HepG2 (cell line): ENCODE measurements around the gene GANC. TPM values are rescaled to one million over a fixed set of nuclear protein-coding genes. Genes with fewer than 3 reads are reported as not detected.

Experiments used
- ATAC-seq: fragments of 200-7000 bp; cut with Tn5 transposase; 3 replicates; pipeline ENCODE4 v1.9.1; 2020; ENCODE audit warnings: mild to moderate bottlenecking, moderate library complexity
- BruUV-seq: library from RNA; stranded (reverse); fragments of 400-500 nt; replicated peaks from 2 replicates; lab custom pipeline; 2021; lab: Mats Ljungman, UMichigan
- CTCF ChIA-PET: fragments of 300-600 bp; formaldehyde crosslinking; extraction: SDS; loops from one replicate; lab custom pipeline; 2021; ENCODE audit warnings: low total read pairs, inconsistent platforms, low intra/inter-chr PET ratio; lab: Yijun Ruan, JAX
- POLR2A ChIA-PET: fragments of 350-600 bp; sonication (Branson Sonifier 250); formaldehyde crosslinking; loops from one replicate; lab custom pipeline; 2020; ENCODE audit warnings: antibody characterized with exemption, inconsistent platforms; lab: Yijun Ruan, JAX
- DNase-seq: peaks from one replicate; pipeline ENCODE4 v3.0.0-alpha.2; 2015; ENCODE audit warnings: low spot score
- FAIRE-seq: peaks from 3 replicates; lab custom pipeline; 2011; peaks lifted over from hg19 to GRCh38; lab: Jason Lieb, UNC
- H2AFZ ChIP-seq: one replicate; pipeline ENCODE4 v1.6.1; 2011; ENCODE audit warnings: low read length, inconsistent platforms
- H3K27ac ChIP-seq: fragments of 300-600 bp; 3 replicates; pipeline ENCODE4 v1.8.0; 2011; ENCODE audit warnings: mixed run types, mild to moderate bottlenecking, mixed read lengths, low read length, inconsistent platforms; ENCODE audit not compliant: insufficient read depth; ENCODE audit errors: extremely low read length
- H3K27me3 ChIP-seq, 2 experiments: fragments of 200-600 bp in 1 of 2; 2 replicates in 1 of 2; 3 replicates in 1 of 2; pipeline versions ENCODE4 v1.6.0 to v1.8.0; 2011; ENCODE audit warnings: low read length in 2 of 2, mild to moderate bottlenecking in 2 of 2, moderate library complexity in 2 of 2, inconsistent platforms in 1 of 2; ENCODE audit not compliant: insufficient read depth in 2 of 2, control insufficient read depth in 1 of 2
- H3K36me3 ChIP-seq, 2 experiments: fragments of 200-600 bp in 1 of 2; replicated peaks in 1 of 2; 2 replicates in 1 of 2; 3 replicates in 1 of 2; pipeline versions ENCODE4 v1.5.1 to v1.8.0; 2011; ENCODE audit warnings: low read length in 2 of 2, inconsistent platforms in 1 of 2; ENCODE audit not compliant: insufficient read depth in 2 of 2, control insufficient read depth in 1 of 2
- H3K4me1 ChIP-seq: 2 replicates; pipeline ENCODE4 v1.5.1; 2012; ENCODE audit warnings: low read length, inconsistent platforms; ENCODE audit not compliant: insufficient read depth
- H3K4me2 ChIP-seq: 2 replicates; pipeline ENCODE4 v1.6.0; 2011; ENCODE audit warnings: low read depth, low read length, inconsistent platforms
- H3K4me3 ChIP-seq, 3 experiments: fragments of 200-600 bp in 1 of 3; sonication (generic), shearing (Covaris generic) in 1 of 3; replicated peaks in 1 of 3; 2 replicates each; pipeline ENCODE4 v1.5.1; 2011 to 2016; ENCODE audit warnings: low read length in 3 of 3, inconsistent platforms in 2 of 3, low read depth in 2 of 3, mild to moderate bottlenecking in 2 of 3, control low read depth in 1 of 3, mixed read lengths in 1 of 3; ENCODE audit not compliant: insufficient read depth in 1 of 3
- H3K79me2 ChIP-seq: one replicate; pipeline ENCODE4 v1.6.1; 2011; ENCODE audit warnings: low read length, inconsistent platforms; ENCODE audit not compliant: insufficient read depth
- H3K9ac ChIP-seq: 2 replicates; pipeline ENCODE4 v1.6.0; 2011; ENCODE audit warnings: mild to moderate bottlenecking, low read depth, low read length, inconsistent platforms; ENCODE audit not compliant: insufficient read depth
- H3K9me3 ChIP-seq: 2 replicates; pipeline ENCODE4 v1.5.1; 2012; ENCODE audit warnings: mild to moderate bottlenecking, low read length
- H4K20me1 ChIP-seq: 2 replicates; pipeline ENCODE4 v1.6.0; 2011; ENCODE audit warnings: inconsistent platforms, mild to moderate bottlenecking, low read length, moderate library complexity; ENCODE audit not compliant: insufficient read depth
- DMTF1 ChIP-seq: sonication (generic); formaldehyde crosslinking; IDR thresholded peaks from 2 replicates; pipeline ENCODE4 v1.4.0; 2020; ENCODE audit warnings: mild to moderate bottlenecking, missing genetic modification reagents
- ELF4 ChIP-seq: sonication (generic); formaldehyde crosslinking; IDR thresholded peaks from 2 replicates; pipeline ENCODE4 v1.5.0; 2020; ENCODE audit warnings: missing genetic modification reagents, mild to moderate bottlenecking, moderate library complexity, borderline replicate concordance
- GPBP1L1 ChIP-seq: sonication (generic); formaldehyde crosslinking; IDR thresholded peaks from 2 replicates; pipeline ENCODE4 v1.5.0; 2020; ENCODE audit warnings: mild to moderate bottlenecking, missing genetic modification reagents
- HDAC6 ChIP-seq: fragments of 200-600 bp; sonication (generic); IDR thresholded peaks from 2 replicates; pipeline ENCODE4 v1.7.0; 2017; ENCODE audit warnings: mild to moderate bottlenecking, antibody characterized with exemption, low read length, low read depth
- HMGA1 ChIP-seq: sonication (generic); formaldehyde crosslinking; conservative IDR thresholded peaks from 2 replicates; pipeline ENCODE4 v1.4.0; 2020; ENCODE audit warnings: missing genetic modification reagents
- JUNB ChIP-seq: sonication (generic); formaldehyde crosslinking; IDR thresholded peaks from 2 replicates; pipeline ENCODE4 v1.8.0; 2022; ENCODE audit warnings: missing genetic modification reagents, mild to moderate bottlenecking, borderline replicate concordance
- MBD4 ChIP-seq: IDR thresholded peaks from 2 replicates; pipeline ENCODE4 v1.6.1; 2012; ENCODE audit warnings: low read length, inconsistent platforms, borderline replicate concordance
- MZF1 ChIP-seq: sonication (generic); formaldehyde crosslinking; IDR thresholded peaks from 2 replicates; pipeline ENCODE4 v1.8.1; 2023; ENCODE audit warnings: mild to moderate bottlenecking, missing genetic modification reagents, borderline replicate concordance
- SALL2 ChIP-seq: sonication (generic); formaldehyde crosslinking; IDR thresholded peaks from 2 replicates; pipeline ENCODE4 v1.8.1; 2023; ENCODE audit warnings: mild to moderate bottlenecking, missing genetic modification reagents, inconsistent platforms
- TBX2 ChIP-seq: sonication (generic); formaldehyde crosslinking; IDR thresholded peaks from 2 replicates; pipeline ENCODE4 v1.5.0; 2020; ENCODE audit warnings: missing genetic modification reagents, mild to moderate bottlenecking, borderline replicate concordance
- ZMYM3 ChIP-seq: sonication (generic); formaldehyde crosslinking; IDR thresholded peaks from 2 replicates; pipeline ENCODE4 v1.5.1; 2020; ENCODE audit warnings: mild to moderate bottlenecking, missing genetic modification reagents
- ZNF280B ChIP-seq: sonication (generic); formaldehyde crosslinking; IDR thresholded peaks from 2 replicates; pipeline ENCODE4 v1.5.0; 2020; ENCODE audit warnings: missing genetic modification reagents, mild to moderate bottlenecking, borderline replicate concordance
- ZNF329 ChIP-seq: sonication (generic); formaldehyde crosslinking; IDR thresholded peaks from 2 replicates; pipeline ENCODE4 v1.9.0; 2021; ENCODE audit warnings: low read depth, mild to moderate bottlenecking, missing genetic modification reagents
- ZNF44 ChIP-seq: sonication (generic); formaldehyde crosslinking; IDR thresholded peaks from 2 replicates; pipeline ENCODE4 v1.5.1; 2020; ENCODE audit warnings: mild to moderate bottlenecking, missing genetic modification reagents
- ZNF543 ChIP-seq: sonication (generic); formaldehyde crosslinking; IDR thresholded peaks from 2 replicates; pipeline ENCODE4 v1.4.0; 2020; ENCODE audit warnings: mild to moderate bottlenecking, missing genetic modification reagents
- ZNF674 ChIP-seq: sonication (generic); formaldehyde crosslinking; IDR thresholded peaks from 2 replicates; pipeline ENCODE4 v1.5.0; 2020; ENCODE audit warnings: low read depth, mild to moderate bottlenecking, missing genetic modification reagents
- ZNF768 ChIP-seq: sonication (generic); formaldehyde crosslinking; IDR thresholded peaks from 2 replicates; pipeline ENCODE4 v1.4.0; 2020; ENCODE audit warnings: missing genetic modification reagents
- WGBS: methylation state at CpG from one replicate; pipeline ENCODE4 v1.1.6; 2017; ENCODE audit warnings: low lambda C conversion rate; 5-methylcytosine and 5-hydroxymethylcytosine counted together
- in situ Hi-C: cut with HindIII; loops from 2 replicates; pipeline ENCODE4 v1.10.0; 2017; ENCODE audit warnings: low pct_unique_long_range_greater_than_20kb; ENCODE audit not compliant: extremely low pct_ligation_motif_present
- intact Hi-C: fragments of 100-400 bp; cut with micrococcal nuclease; formaldehyde crosslinking; loops from one replicate; pipeline ENCODE4 v1.10.0; 2022; ENCODE audit not compliant: unreplicated experiment
- polyA plus RNA-seq, 8 experiments: library from polyadenylated mRNA; depleted of rRNA in 3 of 8; stranded (reverse) in 7 of 8; unstranded in 1 of 8; fragments of >200 nt; fragmentation: Illumina TruSeq in 4 of 8; extraction: Trizol in 4 of 8; gene quantifications; 2 replicates each; pipeline versions ENCODE4 v1.2.1 to v1.2.3, GENCODE V29; 2011 to 2016; ENCODE audit warnings: low read depth in 4 of 8, missing spikeins in 1 of 8, mixed read lengths in 1 of 8; ENCODE audit not compliant: insufficient read depth in 1 of 8
- total RNA-seq, 5 experiments: library from RNA; depleted of rRNA; stranded (reverse); fragments of >200 nt; fragmentation: Illumina TruSeq; extraction: Trizol; gene quantifications; 2 replicates each; pipeline ENCODE4 v1.2.3, GENCODE V29; 2016; ENCODE audit warnings: low read depth in 1 of 5

Gene GANC
- total and polyA plus RNA-seq, 2 of the 13 experiments (the other 11 are each of a cell fraction or from before 2014, with no cell fraction given), result 17.0 to 21.0 TPM

GRCh38 chr15:42319206-42319605 is 46.2 kb downstream of the GANC start:
- Histone ChIP-seq H3K27ac (no peak overlapping the region), H4K20me1 (no peaks in the 10 kb centered on the region), H3K9me3 (no peaks in the 10 kb centered on the region), H3K79me2 (no peaks in the 10 kb centered on the region)
- in situ Hi-C loops, result no loop called here
- FAIRE-seq (no peak), ATAC-seq (no peak)
- WGBS, result 100% methylated on average over 2 of the region's 2 CpGs
- no peak for TF ChIP-seq MZF1 (CRISPR knock-in tag)
- no peak for TF ChIP-seq DMTF1
- no peak for TF ChIP-seq ZNF44 (CRISPR knock-in tag)
- TF ChIP-seq ZNF768 (CRISPR knock-in tag), result no peak
- TF ChIP-seq HDAC6, result no peak
- TF ChIP-seq TBX2 (CRISPR knock-in tag), result no peak
- TF ChIP-seq GPBP1L1, result no peak
- no peak for TF ChIP-seq ZMYM3 (CRISPR knock-in tag)
- no peak for TF ChIP-seq SALL2
- TF ChIP-seq ZNF674 (CRISPR knock-in tag), result no peak
- TF ChIP-seq ELF4 (CRISPR knock-in tag), result no peak
- no peak for TF ChIP-seq ZNF280B (CRISPR knock-in tag)
- no peak for TF ChIP-seq ZNF329 (CRISPR knock-in tag)
- TF ChIP-seq MBD4, result no peak
- TF ChIP-seq ZNF543 (CRISPR knock-in tag), result no peak
- no peak for TF ChIP-seq HMGA1 (CRISPR knock-in tag)
- no peak for TF ChIP-seq JUNB (CRISPR knock-in tag)
- TF ChIP-seq, all 625 proteins: peak for 0
- no peaks in the 10 kb centered on the region for H3K27me3 ChIP-seq
- CTCF ChIA-PET, result no interaction called here
- H3K4me1 ChIP-seq, result peaks cover 13% of the 10 kb centered on the region
- BruUV-seq, result no TSS peak
- H3K9ac ChIP-seq, result no peak overlapping the region
- no peak overlapping the region for H2AFZ ChIP-seq
- no peak overlapping the region for H3K4me2 ChIP-seq
- no peak overlapping the region for H3K4me3 ChIP-seq
- H3K36me3 ChIP-seq, result no peaks in the 10 kb centered on the region; a peak in 1 of 5 replicates
- intact Hi-C loops, result loop anchor here (10.0 kb wide), 1 partner anchor 54 kb away; no protein-coding TSS in a partner anchor
- POLR2A ChIA-PET, result no interaction called here
- no peak for DNase-seq
